ENCODE results near the gene PAX8. TPM values are rescaled to one million over a fixed set of nuclear protein-coding genes. Genes with fewer than 3 reads are reported as not detected.

Gene PAX8
- total RNA-seq, 2 experiments from 2014 or later, result 0.36 to 0.52 TPM

- no peaks in the 10 kb centered on the region for H3K9me3 ChIP-seq (ENCODE audit: control insufficient read depth in 1 of 2, insufficient read depth in 1 of 2, low read length in 2 of 2)
- Mint-ChIP-seq H3K27ac (peak overlapping the region; percentile 80), H3K27me3 (no peaks in the 10 kb centered on the region), H3K4me3 (peak overlapping the region; percentile 65), H3K9me3 (no peaks in the 10 kb centered on the region), H3K4me1 (ENCODE audit: low read depth) (peaks cover 88% of the 10 kb centered on the region), H3K36me3 (ENCODE audit: low read depth) (peaks cover 84% of the 10 kb centered on the region)
- H3K4me1 ChIP-seq (ENCODE audit: insufficient read depth, low read length), result peaks cover 88% of the 10 kb centered on the region
- peak overlapping the region; percentile 0 to 53 for H3K27ac ChIP-seq (ENCODE audit: low read depth in 1 of 2, low read length in 2 of 2)
- TF ChIP-seq, protein P1, sequence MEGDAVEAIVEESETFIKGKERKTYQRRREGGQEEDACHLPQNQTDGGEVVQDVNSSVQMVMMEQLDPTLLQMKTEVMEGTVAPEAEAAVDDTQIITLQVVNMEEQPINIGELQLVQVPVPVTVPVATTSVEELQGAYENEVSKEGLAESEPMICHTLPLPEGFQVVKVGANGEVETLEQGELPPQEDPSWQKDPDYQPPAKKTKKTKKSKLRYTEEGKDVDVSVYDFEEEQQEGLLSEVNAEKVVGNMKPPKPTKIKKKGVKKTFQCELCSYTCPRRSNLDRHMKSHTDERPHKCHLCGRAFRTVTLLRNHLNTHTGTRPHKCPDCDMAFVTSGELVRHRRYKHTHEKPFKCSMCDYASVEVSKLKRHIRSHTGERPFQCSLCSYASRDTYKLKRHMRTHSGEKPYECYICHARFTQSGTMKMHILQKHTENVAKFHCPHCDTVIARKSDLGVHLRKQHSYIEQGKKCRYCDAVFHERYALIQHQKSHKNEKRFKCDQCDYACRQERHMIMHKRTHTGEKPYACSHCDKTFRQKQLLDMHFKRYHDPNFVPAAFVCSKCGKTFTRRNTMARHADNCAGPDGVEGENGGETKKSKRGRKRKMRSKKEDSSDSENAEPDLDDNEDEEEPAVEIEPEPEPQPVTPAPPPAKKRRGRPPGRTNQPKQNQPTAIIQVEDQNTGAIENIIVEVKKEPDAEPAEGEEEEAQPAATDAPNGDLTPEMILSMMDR (IDR thresholded peaks at IDR 0.05), result no peak
- POLR2A ChIA-PET, result interaction anchor here (0.8 to 2.5 kb wide), 3 partner anchors 8 to 15 kb away, joined by 3 to 22 read pairs (median 4); partner anchors contain the start of gene PSD4
- H3K36me3 ChIP-seq (ENCODE audit: insufficient read depth, low read length), result peaks cover 80% of the 10 kb centered on the region
- CTCF ChIA-PET, result interaction anchor here (0.7 to 1.3 kb wide), 4 partner anchors 9 to 46 kb away, joined by 3 to 8 read pairs (median 4); partner anchors contain the start of gene PSD4
- no peak overlapping the region for H3K4me3 ChIP-seq (ENCODE audit: low read length)
- DNase-seq (no peak), ATAC-seq (ENCODE audit: poor library complexity) (no peak)
- no peaks in the 10 kb centered on the region for H3K27me3 ChIP-seq (ENCODE audit: control insufficient read depth in 1 of 2, insufficient read depth in 2 of 2, low read length in 2 of 2)
- intact Hi-C loops (cut with DNase I, micrococcal nuclease), result no loop called here
These were observed 94.0 kb downstream of the PAX8 start for GRCh38 chr2:113184531-113185230.

- TF ChIP-seq, protein P1 (IDR thresholded peaks at IDR 0.05), result no peak
- Histone ChIP-seq H3K36me3 (ENCODE audit: insufficient read depth, low read length) (peaks cover 79% of the 10 kb centered on the region), H3K27ac (ENCODE audit: low read depth in 1 of 2, low read length in 2 of 2) (peak overlapping the region in 1 of 2 donors; percentile 53), H3K27me3 (ENCODE audit: control insufficient read depth in 1 of 2, insufficient read depth in 2 of 2, low read length in 2 of 2) (no peaks in the 10 kb centered on the region), H3K4me1 (ENCODE audit: insufficient read depth, low read length) (peaks cover 95% of the 10 kb centered on the region), H3K4me3 (ENCODE audit: low read length) (no peak overlapping the region), H3K9me3 (ENCODE audit: control insufficient read depth in 1 of 2, insufficient read depth in 1 of 2, low read length in 2 of 2) (no peaks in the 10 kb centered on the region)
- no peak for DNase-seq
- Mint-ChIP-seq H3K9me3 (no peaks in the 10 kb centered on the region), H3K27ac (peak overlapping the region; percentile 80), H3K4me1 (ENCODE audit: low read depth) (peaks cover 88% of the 10 kb centered on the region), H3K36me3 (ENCODE audit: low read depth) (peaks cover 84% of the 10 kb centered on the region), H3K4me3 (peak overlapping the region; percentile 46), H3K27me3 (no peaks in the 10 kb centered on the region)
- ATAC-seq (ENCODE audit: poor library complexity), result no peak
- ChIA-PET CTCF (interaction anchor here (0.7 to 1.7 kb wide), 5 partner anchors 8 to 47 kb away, joined by 3 to 8 read pairs (median 4); partner anchors contain the start of gene PSD4), POLR2A (interaction anchor here (0.7 to 4.6 kb wide), 6 partner anchors 9 to 45 kb away, joined by 3 to 22 read pairs (median 4); partner anchors contain the start of gene PSD4)
- intact Hi-C loops (cut with DNase I, micrococcal nuclease), result no loop called here
These were observed 95.0 kb downstream of the PAX8 start for GRCh38 chr2:113183703-113184102.

GRCh38 chr2:113183264-113183663 lies 95.5 kb downstream of the PAX8 start:
- Histone ChIP-seq H3K27ac (ENCODE audit: low read depth in 1 of 2, low read length in 2 of 2) (peak overlapping the region in 1 of 2 donors; percentile 45), H3K36me3 (ENCODE audit: insufficient read depth, low read length) (peaks cover 80% of the 10 kb centered on the region), H3K9me3 (ENCODE audit: control insufficient read depth in 1 of 2, insufficient read depth in 1 of 2, low read length in 2 of 2) (no peaks in the 10 kb centered on the region), H3K27me3 (ENCODE audit: control insufficient read depth in 1 of 2, insufficient read depth in 2 of 2, low read length in 2 of 2) (no peaks in the 10 kb centered on the region), H3K4me1 (ENCODE audit: insufficient read depth, low read length) (peaks cover 96% of the 10 kb centered on the region), H3K4me3 (ENCODE audit: low read length) (no peak overlapping the region)
- Mint-ChIP-seq H3K36me3 (ENCODE audit: low read depth) (peaks cover 86% of the 10 kb centered on the region), H3K27ac (peak overlapping the region; percentile 80), H3K4me3 (peak overlapping the region; percentile 46), H3K4me1 (ENCODE audit: low read depth) (peaks cover 91% of the 10 kb centered on the region), H3K9me3 (no peaks in the 10 kb centered on the region), H3K27me3 (no peaks in the 10 kb centered on the region)
- TF ChIP-seq, protein P1 (IDR thresholded peaks at IDR 0.05), result no peak
- intact Hi-C loops (cut with DNase I, micrococcal nuclease), result no loop called here
- DNase-seq (no peak), ATAC-seq (ENCODE audit: poor library complexity) (no peak)
- CTCF ChIA-PET, result interaction anchor here (0.9 to 1.7 kb wide), 4 partner anchors 8 to 47 kb away, joined by 3 to 8 read pairs (median 4); no protein-coding TSS in a partner anchor
- POLR2A ChIA-PET, result interaction anchor here (0.7 to 4.6 kb wide), 6 partner anchors 9 to 45 kb away, joined by 3 to 22 read pairs (median 4); partner anchors contain the start of gene PSD4
